GM18909 (cell line): ENCODE data around the gene NRN1.

Source experiments
- ATAC-seq: cut with Tn5 transposase; IDR thresholded peaks from one replicate; pipeline ENCODE4 v1.9.1; 2021; ENCODE audit warnings: mild to moderate bottlenecking; ENCODE audit not compliant: unreplicated experiment, poor library complexity

NRN1 gene

GRCh38 chr6:6002848-6003620 lies 3.7 kb downstream of the NRN1 start:
- no peak for ATAC-seq

- no peak for ATAC-seq
These were observed 4.5 kb downstream of the NRN1 start for GRCh38 chr6:6002005-6002847.

- no peak for ATAC-seq
These were observed 5.3 kb downstream of the NRN1 start for GRCh38 chr6:6001443-6001842.

- ATAC-seq = no peak
These were observed 6.8 kb downstream of the NRN1 start for GRCh38 chr6:5999688-6000608.

DNA sequence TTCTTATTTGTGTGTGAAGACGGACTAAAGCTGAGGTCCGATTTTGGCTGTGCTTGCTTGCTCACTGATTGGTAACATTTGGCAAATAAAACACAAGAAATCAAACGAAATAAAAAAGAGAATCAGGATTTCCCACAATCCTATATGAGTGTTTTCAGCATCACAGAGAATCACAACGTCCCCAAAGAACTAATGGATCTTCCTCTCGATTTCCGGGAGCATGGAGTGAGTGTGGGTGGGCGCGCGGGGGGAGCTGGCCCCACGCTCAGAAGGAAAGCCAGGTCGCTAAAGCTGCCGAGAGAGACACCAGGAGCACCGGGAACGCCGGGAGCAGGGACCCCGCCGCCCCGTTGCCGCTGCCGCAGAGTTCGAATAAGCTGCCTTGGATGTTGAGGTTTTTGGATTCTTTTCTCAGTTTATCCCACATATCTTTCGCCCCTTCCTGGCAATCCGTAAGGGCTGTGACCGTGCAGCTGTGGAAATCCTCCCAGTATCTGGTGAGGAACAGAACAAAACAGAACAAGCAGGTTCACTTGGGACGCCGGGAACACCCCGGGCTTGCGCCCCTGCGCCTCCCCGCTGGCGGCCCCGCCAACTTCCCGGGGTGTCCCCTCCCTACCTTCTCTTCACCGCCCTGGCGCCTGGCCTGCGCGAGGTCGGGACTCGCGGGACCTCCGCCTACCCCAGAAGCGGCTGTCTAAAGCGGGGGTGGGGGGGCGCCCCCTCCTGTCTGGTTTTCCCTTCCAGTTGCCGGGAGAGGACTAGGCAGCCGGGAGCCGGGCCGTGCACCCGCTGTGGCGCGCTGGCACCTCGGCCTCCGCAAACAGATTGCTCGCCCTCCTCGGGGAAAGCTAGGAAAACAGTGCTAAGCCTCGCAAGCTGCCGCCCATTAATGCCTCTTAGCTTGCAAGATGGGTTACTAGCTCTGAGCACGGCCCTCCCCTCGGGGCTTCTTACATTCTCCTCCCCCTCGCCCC lies 7.7 kb downstream of the NRN1 start:
- ATAC-seq = no peak

- ATAC-seq = no peak
These were observed 8.5 kb downstream of the NRN1 start for GRCh38 chr6:5998236-5998635.

GRCh38 chr6:5997420-5997987 lies 9.2 kb downstream of the NRN1 start:
- ATAC-seq = no peak

GRCh38 chr6:5996714-5997419 lies 9.9 kb downstream of the NRN1 start:
- ATAC-seq = no peak

GRCh38 chr6:5995949-5996713 lies 10.6 kb downstream of the NRN1 start:
- no peak for ATAC-seq

DNA sequence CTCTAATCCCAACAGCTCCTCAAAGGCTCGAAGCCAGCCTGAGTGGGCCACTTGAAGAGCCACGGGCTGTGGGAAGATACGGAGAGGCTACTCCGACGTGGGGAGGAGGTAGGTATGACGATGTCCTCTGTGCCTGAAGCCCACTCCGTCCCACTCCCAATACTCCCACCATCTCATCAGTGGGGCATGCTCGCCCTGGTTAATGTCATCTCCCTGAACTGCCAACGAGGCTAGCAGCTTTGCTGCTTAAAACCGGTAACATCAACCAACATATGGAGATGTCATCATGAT lies 11.1 kb downstream of the NRN1 start:
- ATAC-seq = no peak

DNA sequence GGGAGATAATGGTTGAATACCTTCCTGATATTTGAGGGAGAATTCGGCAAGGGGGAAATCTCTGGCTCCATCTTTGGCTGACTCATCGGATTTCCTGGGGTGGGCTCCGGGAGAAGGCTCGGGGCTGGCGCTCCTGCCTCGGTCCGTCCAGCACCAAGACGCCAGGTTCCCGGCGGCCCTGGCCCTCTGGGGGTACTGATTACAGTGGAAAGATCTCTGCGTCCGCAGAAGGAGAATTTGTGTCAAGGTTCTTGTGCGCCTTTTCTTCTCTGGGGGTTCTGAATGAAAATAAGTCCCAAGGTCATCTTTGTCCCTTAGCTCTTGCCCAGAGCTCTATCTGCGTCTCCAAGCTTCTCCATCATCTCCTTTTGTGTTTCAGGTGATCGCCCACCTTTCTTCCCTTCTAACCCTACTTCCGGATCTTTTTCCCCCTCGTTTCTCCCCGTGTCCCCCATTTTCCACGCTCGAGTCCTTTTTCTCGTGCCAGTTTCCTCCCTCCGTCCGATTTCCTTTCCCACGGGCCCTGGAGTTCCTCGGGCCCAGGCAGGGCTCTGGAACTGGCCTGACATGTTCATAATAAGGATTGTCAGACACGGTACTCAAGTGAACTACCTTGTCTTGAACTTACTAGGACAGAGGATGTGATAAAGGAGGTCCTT lies 11.6 kb downstream of the NRN1 start:
- no peak for ATAC-seq

DNA sequence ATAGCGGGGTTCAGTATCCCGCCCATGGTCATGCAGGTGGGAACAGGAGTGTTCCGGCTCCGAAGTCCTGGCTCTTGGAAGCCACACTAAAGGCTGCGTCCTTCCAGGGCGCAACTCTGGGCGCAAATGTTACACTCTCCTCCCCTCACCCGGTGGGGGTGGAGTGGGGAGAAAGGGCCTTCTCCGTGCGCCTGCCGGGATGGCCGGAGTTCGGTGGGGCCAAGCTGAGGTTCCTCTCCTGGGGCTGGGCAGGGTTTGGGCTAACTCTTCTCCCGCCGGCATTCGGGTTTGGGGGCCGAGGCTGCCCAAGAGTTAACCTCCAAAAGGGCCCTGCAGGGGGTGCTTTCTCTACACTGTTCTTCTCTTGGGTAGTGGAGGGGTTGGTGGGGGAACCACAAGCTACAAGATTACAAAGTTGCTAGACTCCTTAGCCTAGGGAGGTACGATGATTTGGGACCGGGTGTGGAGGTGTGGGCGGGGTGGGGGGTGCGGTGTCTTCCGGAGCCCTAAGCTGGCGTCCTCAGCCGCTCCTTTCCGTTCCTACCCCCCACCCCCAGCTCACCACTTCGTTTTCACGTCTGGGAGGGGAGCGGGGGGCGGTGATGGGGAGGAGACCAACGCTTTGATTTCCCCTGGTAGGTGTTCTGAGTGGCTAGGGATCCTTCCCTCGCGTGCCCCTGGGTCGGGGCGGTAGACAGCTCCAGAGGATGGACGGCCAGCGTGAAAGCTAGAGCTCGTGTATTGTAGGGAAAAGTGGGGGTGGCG lies 12.3 kb downstream of the NRN1 start:
- no peak for ATAC-seq

DNA sequence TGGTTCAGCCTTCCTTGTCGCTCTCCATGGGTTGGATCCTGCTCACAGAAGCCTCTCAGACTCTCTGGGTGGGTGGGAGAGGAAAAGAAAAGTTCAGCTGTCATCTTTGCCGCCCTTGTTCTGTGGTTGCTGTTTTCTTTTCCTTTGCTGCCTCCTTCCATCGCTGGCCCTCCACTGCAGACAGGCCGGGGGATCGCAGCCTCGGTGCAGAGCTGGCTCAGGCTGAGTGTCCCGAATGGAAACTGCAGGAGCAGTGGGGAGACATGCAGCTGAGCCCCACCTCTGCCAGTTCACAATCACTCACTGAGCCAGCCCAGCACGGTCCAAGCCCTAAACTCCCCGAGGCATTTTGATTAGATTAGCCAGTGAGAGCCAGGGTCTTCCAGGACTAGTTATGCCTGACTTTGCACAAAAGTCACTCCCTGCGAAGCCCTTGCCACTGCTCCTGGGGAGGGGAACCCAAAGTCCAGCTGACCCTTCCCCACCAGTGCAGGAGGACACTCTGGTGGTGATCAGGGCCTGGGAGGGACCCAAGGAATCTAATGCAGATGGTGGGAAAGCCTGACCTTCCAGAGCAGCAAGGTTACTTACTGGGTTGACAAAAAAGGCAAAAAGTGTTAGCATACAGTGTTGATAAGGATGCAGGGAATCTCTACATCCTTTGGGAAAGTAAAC lies 14.0 kb downstream of the NRN1 start:
- ATAC-seq = no peak

DNA sequence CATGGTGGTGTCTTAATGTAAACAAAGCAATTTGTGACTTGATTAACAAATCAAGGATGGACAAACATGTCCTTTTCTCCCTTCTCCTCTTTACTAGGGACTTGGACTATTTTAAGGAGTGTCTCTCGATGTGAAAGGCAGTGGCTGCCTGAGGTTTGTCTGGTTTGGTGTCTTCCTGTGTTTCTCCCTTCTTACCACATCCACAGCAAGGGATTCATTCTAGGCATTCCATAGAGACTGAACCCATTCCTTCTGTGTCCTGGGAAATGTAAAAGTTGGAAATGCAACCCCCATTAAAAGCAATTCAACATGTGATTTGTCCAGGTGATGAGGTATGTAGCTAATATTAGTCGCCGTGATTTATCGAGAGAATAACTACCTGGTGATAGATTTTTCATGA lies 15.9 kb downstream of the NRN1 start:
- no peak for ATAC-seq

- ATAC-seq = no peak
These were observed 17.5 kb downstream of the NRN1 start for GRCh38 chr6:5989141-5989723.

DNA sequence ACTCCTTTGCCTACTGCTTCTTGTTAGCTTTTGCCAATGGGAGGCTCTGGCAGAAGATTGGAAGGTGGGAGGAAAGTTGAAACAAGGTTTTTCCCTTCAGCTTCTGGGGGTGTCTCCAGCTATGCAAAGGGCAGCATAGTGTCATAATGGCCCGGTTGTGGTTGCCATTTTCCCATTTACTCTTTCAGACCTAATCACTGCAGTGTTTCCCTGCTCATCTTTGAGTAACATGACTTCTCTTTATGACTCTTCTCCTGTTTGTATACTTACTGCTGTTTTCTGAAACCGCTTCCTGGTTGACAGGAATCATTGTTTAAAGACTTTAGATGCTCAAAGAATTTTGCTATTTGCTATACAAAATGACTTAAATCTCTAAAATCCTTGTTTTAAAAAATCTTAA lies 19.9 kb downstream of the NRN1 start:
- no peak for ATAC-seq
